ENCODE results near the gene AHR. TPM values are rescaled to one million over a fixed set of nuclear protein-coding genes. Genes with fewer than 3 reads are reported as not detected.

Gene AHR
- total RNA-seq, 1 experiment from 2014 or later, result 6.1 TPM

GRCh38 chr7:17355050-17355449 is 56.6 kb downstream of the AHR start:
- Histone ChIP-seq H3K56ac (ENCODE audit: insufficient read length, low read depth, low read length) (no peak overlapping the region), H4K20me1 (ENCODE audit: control insufficient read depth, insufficient read depth, insufficient read length) (no peaks in the 10 kb centered on the region), H2BK15ac (ENCODE audit: low read depth, low read length) (no peak overlapping the region), H2AFZ (ENCODE audit: low read length) (no peak overlapping the region), H3T11ph (ENCODE audit: low read length) (no peak overlapping the region), H3K9me3 (ENCODE audit: control insufficient read depth, low read depth, low read length) (no peaks in the 10 kb centered on the region), H3K27ac (ENCODE audit: insufficient read length, low read depth, low read length) (no peak overlapping the region), H2BK120ac (ENCODE audit: low read depth, low read length, poor library complexity, severe bottlenecking) (no peak overlapping the region), H3K4ac (ENCODE audit: low read depth, low read length) (no peak overlapping the region), H3K9ac (ENCODE audit: extremely low read depth, insufficient read length, low read length) (no peak overlapping the region), H4K8ac (replicated peaks; ENCODE audit: insufficient read length, low read depth, low read length) (no peak overlapping the region), H4K5ac (ENCODE audit: insufficient read length, low read depth, low read length) (no peak overlapping the region), H3K4me2 (ENCODE audit: insufficient read depth, insufficient read length, low read length) (no peak overlapping the region), H2AK5ac (ENCODE audit: insufficient read length, low read length) (no peak overlapping the region), H3K14ac (ENCODE audit: insufficient read depth, low read length) (no peak overlapping the region), H3K79me2 (ENCODE audit: insufficient read depth, low read length) (no peaks in the 10 kb centered on the region), H3K23me2 (ENCODE audit: insufficient read length, low read depth, low read length, poor library complexity, severe bottlenecking) (no peaks in the 10 kb centered on the region), H2BK5ac (ENCODE audit: insufficient read length, low read length) (no peak overlapping the region), H3K18ac (ENCODE audit: insufficient read length, low read depth, low read length) (no peak overlapping the region), H3K27me3 (ENCODE audit: insufficient read depth, low read length) (no peaks in the 10 kb centered on the region), H4K91ac (ENCODE audit: insufficient read length, low read depth, low read length) (no peak overlapping the region), H3K23ac (ENCODE audit: insufficient read length, low read depth, low read length) (no peak overlapping the region), H2BK20ac (ENCODE audit: low read depth, low read length, poor library complexity, severe bottlenecking) (no peak overlapping the region), H2BK12ac (ENCODE audit: insufficient read length, low read depth, low read length) (no peak overlapping the region), H3K79me1 (ENCODE audit: insufficient read depth, low read depth, low read length, poor library complexity, severe bottlenecking) (no peaks in the 10 kb centered on the region), H3K4me1 (ENCODE audit: insufficient read depth, low read length) (no peaks in the 10 kb centered on the region)
- H3K27ac Mint-ChIP-seq, result no peak overlapping the region
- H3K27me3 Mint-ChIP-seq (ENCODE audit: low read depth), result no peaks in the 10 kb centered on the region
- H3K4me3 Mint-ChIP-seq, result no peak overlapping the region
- TF ChIP-seq CTCF (conservative IDR thresholded peaks at IDR 0.05), result no peak
- peaks cover 3 to 14% of the 10 kb centered on the region in 2 experiments; a peak in 3 of 4 replicates for H3K4me1 Mint-ChIP-seq
- DNase-seq, result no peak
- H3K9me3 Mint-ChIP-seq, result peaks cover 24 to 30% of the 10 kb centered on the region in 2 experiments
- peaks cover 25 to 41% (median 29%) of the 10 kb centered on the region in 3 experiments for H3K36me3 Mint-ChIP-seq (ENCODE audit: insufficient read depth in 1 of 3, low read depth in 3 of 3)

All from H9 (cell line).